Measurements from ENCODE around the gene MPL.

MPL gene

DNA sequence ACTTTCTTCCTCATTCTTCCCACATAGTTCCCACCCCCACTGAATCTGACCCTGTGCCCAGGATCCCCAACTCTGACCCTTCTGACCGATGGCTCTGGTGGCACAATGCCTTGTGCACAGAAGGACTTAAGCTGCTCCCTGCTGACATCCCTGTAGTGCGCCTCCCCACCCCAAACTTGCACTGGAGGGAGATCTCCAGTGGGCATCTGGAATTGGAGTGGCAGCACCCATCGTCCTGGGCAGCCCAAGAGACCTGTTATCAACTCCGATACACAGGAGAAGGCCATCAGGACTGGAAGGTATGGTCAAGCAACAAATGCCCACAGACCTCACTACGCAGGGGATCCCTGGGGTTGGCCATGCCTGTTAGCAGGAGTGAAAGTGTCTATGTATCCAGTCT lies 9.0 kb downstream of the MPL start:
- no peak overlapping the region for H3K4me3 ChIP-seq (ENCODE audit: low read depth, low read length)
- TF ChIP-seq CTCF (conservative IDR thresholded peaks at IDR 0.05; ENCODE audit: low read depth, low read length): no peak
- DNase-seq (ENCODE audit: low read depth): no peak

DNA sequence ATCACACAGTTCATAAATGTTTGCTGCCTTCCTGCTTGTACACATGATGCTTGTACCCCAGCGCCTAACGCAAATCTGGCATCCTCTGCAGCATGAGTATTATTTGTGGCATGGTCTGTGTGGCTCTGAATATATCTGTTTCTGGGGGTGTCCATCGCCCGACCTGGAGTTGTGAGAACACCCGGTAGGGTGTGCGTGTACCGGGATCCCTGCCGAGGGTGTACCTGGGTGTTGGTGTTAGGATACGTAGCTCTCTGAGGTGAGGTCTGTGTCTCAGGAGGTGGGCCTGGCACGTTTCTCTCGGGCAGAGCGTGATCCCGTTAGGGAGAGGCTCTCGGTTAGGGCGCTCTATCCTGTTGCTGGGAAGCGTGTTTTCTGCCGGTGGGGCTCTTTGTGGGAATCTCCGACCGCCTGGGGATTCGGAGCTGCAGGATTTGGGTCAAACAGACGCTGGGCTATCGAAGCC lies 10.8 kb downstream of the MPL start:
- H3K4me3 ChIP-seq (ENCODE audit: low read depth, low read length): peak overlapping the region; percentile 67
- DNase-seq (ENCODE audit: low read depth): no peak
- no peak for TF ChIP-seq CTCF (conservative IDR thresholded peaks at IDR 0.05; ENCODE audit: low read depth, low read length)

- peak; percentile 8 for TF ChIP-seq CTCF (conservative IDR thresholded peaks at IDR 0.05; ENCODE audit: low read depth, low read length)
- peak overlapping the region; percentile 67 for H3K4me3 ChIP-seq (ENCODE audit: low read depth, low read length)
- DNase-seq (ENCODE audit: low read depth): peak; percentile 67
Measured at GRCh38 chr1:43348809-43349593, 11.4 kb downstream of the MPL start.

GRCh38 chr1:43349594-43350306 lies 12.1 kb downstream of the MPL start:
- H3K4me3 ChIP-seq (ENCODE audit: low read depth, low read length): peak overlapping the region; percentile 67
- no peak for TF ChIP-seq CTCF (conservative IDR thresholded peaks at IDR 0.05; ENCODE audit: low read depth, low read length)
- peak; percentile 35 for DNase-seq (ENCODE audit: low read depth)

- no peak for TF ChIP-seq CTCF (conservative IDR thresholded peaks at IDR 0.05; ENCODE audit: low read depth, low read length)
- no peak for DNase-seq (ENCODE audit: low read depth)
- no peak overlapping the region for H3K4me3 ChIP-seq (ENCODE audit: low read depth, low read length)
Measured at GRCh38 chr1:43350976-43351375, 13.4 kb downstream of the MPL start.

- no peak for DNase-seq (ENCODE audit: low read depth)
- no peak for TF ChIP-seq CTCF (conservative IDR thresholded peaks at IDR 0.05; ENCODE audit: low read depth, low read length)
- H3K4me3 ChIP-seq (ENCODE audit: low read depth, low read length): no peak overlapping the region
Measured at GRCh38 chr1:43351421-43352350, 14.1 kb downstream of the MPL start.

Data from choroid plexus epithelial cell (primary cell).